Glomerular endothelial cell (primary cell): ENCODE results near the gene LRRC74B. TPM values are rescaled to one million over a fixed set of nuclear protein-coding genes. Genes with fewer than 3 reads are reported as not detected.
"Not testable (repeated sequence)": the region's sequence is repeated elsewhere in the genome, so short reads cannot be mapped to it uniquely, and the experiment has no call there.

Source experiments
- DNase-seq: peaks from one replicate; pipeline ENCODE4 v3.0.0-alpha.2; 2011; ENCODE audit warnings: low read depth, low spot score; ENCODE audit errors: extremely low read depth
- total RNA-seq: library from RNA; depleted of rRNA; stranded (reverse); fragments of >200 nt; gene quantifications from 2 replicates; pipeline ENCODE4 v1.2.3, GENCODE V29; 2015

The LRRC74B gene
- total RNA-seq, 1 donor from 2014 or later, result not detected

- DNase-seq, result no peak
Observed at GRCh38 chr22:21030621-21031544, 14.9 kb upstream of the LRRC74B start.

GRCh38 chr22:21031545-21032036 is 14.2 kb upstream of the LRRC74B start:
- DNase-seq, result no peak

- DNase-seq, result no peak
Observed at GRCh38 chr22:21032037-21032867, 13.5 kb upstream of the LRRC74B start, which contains the start of gene SLC7A4. Gene SLC7A4, minus strand, starts transcription at chr22:21032561. Its CDS starts 749 bp downstream, at chr22:21031812.

- no peak for DNase-seq
Observed at GRCh38 chr22:21032868-21033688, 12.7 kb upstream of the LRRC74B start.

GRCh38 chr22:21033895-21034294 is 11.9 kb upstream of the LRRC74B start:
- no peak for DNase-seq

- DNase-seq, result no peak
Observed at GRCh38 chr22:21034989-21035388, 10.8 kb upstream of the LRRC74B start.

- DNase-seq, result no peak
Observed at GRCh38 chr22:21038405-21038804, 7.3 kb upstream of the LRRC74B start.

- not testable (repeated sequence) for DNase-seq
Observed at GRCh38 chr22:21039158-21039557, 6.6 kb upstream of the LRRC74B start.

- DNase-seq, result no peak
Observed at GRCh38 chr22:21041937-21042336, 3.8 kb upstream of the LRRC74B start.

- no peak for DNase-seq
Observed at GRCh38 chr22:21042978-21043859, 2.5 kb upstream of the LRRC74B start.

GRCh38 chr22:21043860-21044535 is 1.7 kb upstream of the LRRC74B start:
- DNase-seq, result no peak

GRCh38 chr22:21044931-21045584 is 688 bp upstream of the LRRC74B start:
- no peak for DNase-seq

GRCh38 chr22:21047035-21047661 is 1.4 kb downstream of the LRRC74B start:
- no peak for DNase-seq

- no peak for DNase-seq
Observed at GRCh38 chr22:21047730-21048129, 2.0 kb downstream of the LRRC74B start.

- not testable (repeated sequence) for DNase-seq
Observed at GRCh38 chr22:21048448-21048847, 2.7 kb downstream of the LRRC74B start.

- not testable (repeated sequence) for DNase-seq
Observed at GRCh38 chr22:21048965-21049364, 3.2 kb downstream of the LRRC74B start.

- no peak for DNase-seq
Observed at GRCh38 chr22:21051145-21051830, 5.5 kb downstream of the LRRC74B start.
